Measurements from ENCODE around the gene SEC61G. TPM values are rescaled to one million over a fixed set of nuclear protein-coding genes. Genes with fewer than 3 reads are reported as not detected.

SEC61G gene
- total RNA-seq, 1 donor from 2014 or later: 194 TPM

DNA sequence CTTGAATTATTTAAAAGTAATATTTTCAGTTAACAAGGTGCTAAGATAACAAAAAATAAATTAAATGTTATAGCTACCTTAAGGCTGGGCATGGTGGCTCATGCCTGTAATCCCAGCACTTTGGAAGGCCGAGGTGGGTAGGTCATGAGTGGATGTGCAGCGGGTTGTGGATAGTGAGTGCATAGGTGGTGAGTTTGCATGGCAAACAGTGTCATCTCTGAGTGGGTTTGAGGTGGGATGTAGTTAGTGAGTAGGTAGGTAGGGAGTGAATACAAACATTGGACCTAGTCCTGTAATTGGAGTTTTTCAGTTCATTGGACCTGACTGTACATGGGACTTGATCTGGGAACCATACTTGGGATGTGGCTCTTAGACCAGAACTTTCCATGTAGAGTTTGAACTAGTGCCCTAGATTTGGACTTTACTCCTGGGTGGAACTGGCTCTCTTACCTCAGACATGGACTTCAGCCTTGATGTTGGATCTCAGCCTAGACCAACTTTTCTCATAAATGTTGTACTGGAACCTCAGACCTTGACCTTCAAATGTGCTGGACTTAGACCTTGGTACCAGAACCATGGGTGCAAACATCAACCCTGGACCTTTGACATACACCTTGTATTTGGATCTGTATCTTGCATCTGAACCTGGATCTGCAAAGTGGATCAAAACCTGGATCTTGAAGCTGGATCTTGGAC, 47.0 kb downstream of the SEC61G start:
- no peak overlapping the region for H3K4me3 Mint-ChIP-seq (ENCODE audit: unreplicated experiment)
- no peak overlapping the region for H3K27ac Mint-ChIP-seq (ENCODE audit: unreplicated experiment)
- no peak for DNase-seq (ENCODE audit: low spot score)
- H3K27me3 Mint-ChIP-seq (ENCODE audit: low read depth): peaks cover 9% of the 10 kb centered on the region
- TF ChIP-seq, protein P1, sequence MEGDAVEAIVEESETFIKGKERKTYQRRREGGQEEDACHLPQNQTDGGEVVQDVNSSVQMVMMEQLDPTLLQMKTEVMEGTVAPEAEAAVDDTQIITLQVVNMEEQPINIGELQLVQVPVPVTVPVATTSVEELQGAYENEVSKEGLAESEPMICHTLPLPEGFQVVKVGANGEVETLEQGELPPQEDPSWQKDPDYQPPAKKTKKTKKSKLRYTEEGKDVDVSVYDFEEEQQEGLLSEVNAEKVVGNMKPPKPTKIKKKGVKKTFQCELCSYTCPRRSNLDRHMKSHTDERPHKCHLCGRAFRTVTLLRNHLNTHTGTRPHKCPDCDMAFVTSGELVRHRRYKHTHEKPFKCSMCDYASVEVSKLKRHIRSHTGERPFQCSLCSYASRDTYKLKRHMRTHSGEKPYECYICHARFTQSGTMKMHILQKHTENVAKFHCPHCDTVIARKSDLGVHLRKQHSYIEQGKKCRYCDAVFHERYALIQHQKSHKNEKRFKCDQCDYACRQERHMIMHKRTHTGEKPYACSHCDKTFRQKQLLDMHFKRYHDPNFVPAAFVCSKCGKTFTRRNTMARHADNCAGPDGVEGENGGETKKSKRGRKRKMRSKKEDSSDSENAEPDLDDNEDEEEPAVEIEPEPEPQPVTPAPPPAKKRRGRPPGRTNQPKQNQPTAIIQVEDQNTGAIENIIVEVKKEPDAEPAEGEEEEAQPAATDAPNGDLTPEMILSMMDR (IDR thresholded peaks at IDR 0.05): no peak
- no peaks in the 10 kb centered on the region for H3K36me3 Mint-ChIP-seq (ENCODE audit: low read depth)
- H3K9me3 Mint-ChIP-seq (ENCODE audit: low read depth): peaks cover 20% of the 10 kb centered on the region
- no peaks in the 10 kb centered on the region for H3K4me1 Mint-ChIP-seq (ENCODE audit: low read depth)

DNA sequence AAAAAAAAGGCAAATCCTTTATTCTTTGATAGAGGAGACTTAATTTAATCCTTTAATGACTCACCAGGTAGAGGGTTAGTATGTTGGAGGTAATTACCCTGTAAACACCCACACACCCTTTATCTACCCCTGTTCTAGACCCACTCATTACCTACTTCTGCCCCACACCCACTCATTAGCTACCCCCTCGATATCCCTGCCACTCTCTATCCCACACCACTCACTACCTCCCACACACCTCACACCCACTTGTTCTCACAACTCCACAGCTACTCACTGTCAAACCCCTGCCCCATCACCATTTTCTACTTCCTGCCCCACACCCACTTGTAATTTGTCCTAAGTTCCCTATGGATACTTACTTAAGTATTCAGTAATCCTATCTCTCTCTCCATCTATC, 49.7 kb downstream of the SEC61G start:
- H3K27me3 Mint-ChIP-seq (ENCODE audit: low read depth): peaks cover 11% of the 10 kb centered on the region
- no peak for DNase-seq (ENCODE audit: low spot score)
- H3K4me1 Mint-ChIP-seq (ENCODE audit: low read depth): peaks cover 4% of the 10 kb centered on the region
- H3K9me3 Mint-ChIP-seq (ENCODE audit: low read depth): peaks cover 13% of the 10 kb centered on the region
- H3K27ac Mint-ChIP-seq (ENCODE audit: unreplicated experiment): no peak overlapping the region
- no peaks in the 10 kb centered on the region for H3K36me3 Mint-ChIP-seq (ENCODE audit: low read depth)
- no peak overlapping the region for H3K4me3 Mint-ChIP-seq (ENCODE audit: unreplicated experiment)
- TF ChIP-seq, protein P1 (IDR thresholded peaks at IDR 0.05): no peak

DNA sequence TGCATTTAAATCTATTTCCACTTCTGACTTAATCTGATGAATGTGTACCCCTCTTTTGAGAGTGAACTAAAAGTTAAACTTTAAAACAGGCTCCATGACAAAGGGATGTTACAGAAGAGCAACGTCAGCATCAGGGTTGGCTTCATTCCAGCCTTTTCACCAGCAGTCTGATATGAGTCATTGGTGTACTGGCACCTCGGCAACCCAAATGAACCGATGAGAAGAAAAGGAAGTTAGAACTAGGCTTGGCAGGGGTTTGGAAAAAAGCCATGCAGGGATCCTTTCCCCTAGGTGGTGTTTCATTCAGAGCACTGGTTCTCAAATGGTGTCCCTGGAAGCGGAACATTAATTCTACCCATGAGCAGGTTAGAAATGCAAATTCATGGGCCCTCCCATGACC, 53.6 kb downstream of the SEC61G start:
- Mint-ChIP-seq H3K27ac (ENCODE audit: unreplicated experiment) (no peak overlapping the region), H3K9me3 (ENCODE audit: low read depth) (peaks cover 5% of the 10 kb centered on the region), H3K4me3 (ENCODE audit: unreplicated experiment) (no peak overlapping the region), H3K27me3 (ENCODE audit: low read depth) (peaks cover 9% of the 10 kb centered on the region), H3K4me1 (ENCODE audit: low read depth) (peaks cover 4% of the 10 kb centered on the region), H3K36me3 (ENCODE audit: low read depth) (no peaks in the 10 kb centered on the region)
- no peak for DNase-seq (ENCODE audit: low spot score)
- TF ChIP-seq, protein P1 (IDR thresholded peaks at IDR 0.05): no peak

DNA sequence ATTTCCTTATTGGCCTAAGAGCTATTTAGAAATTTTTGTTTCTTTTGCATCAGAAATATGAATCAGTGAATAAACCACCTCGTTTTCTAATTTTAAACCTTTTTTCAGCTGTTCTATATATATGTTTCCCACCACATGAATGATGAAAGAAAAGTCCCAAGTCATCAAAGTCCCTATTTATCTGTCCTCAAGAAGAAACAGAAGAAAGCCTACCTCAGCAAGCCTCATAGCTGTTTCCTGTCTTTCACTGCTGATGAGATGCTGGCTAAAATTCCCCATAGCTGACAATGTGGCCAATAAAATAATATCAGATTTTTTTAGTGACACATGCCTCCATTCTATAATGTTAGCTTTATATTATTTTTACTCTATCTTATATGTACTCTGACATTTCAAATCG, 54.2 kb downstream of the SEC61G start:
- Mint-ChIP-seq H3K27me3 (ENCODE audit: low read depth) (peaks cover 9% of the 10 kb centered on the region), H3K36me3 (ENCODE audit: low read depth) (no peaks in the 10 kb centered on the region), H3K27ac (ENCODE audit: unreplicated experiment) (no peak overlapping the region), H3K4me3 (ENCODE audit: unreplicated experiment) (no peak overlapping the region), H3K9me3 (ENCODE audit: low read depth) (peaks cover 5% of the 10 kb centered on the region), H3K4me1 (ENCODE audit: low read depth) (peaks cover 4% of the 10 kb centered on the region)
- no peak for DNase-seq (ENCODE audit: low spot score)
- TF ChIP-seq, protein P1 (IDR thresholded peaks at IDR 0.05): no peak

Other genes starting within 250 kb of the SEC61G start
- gene VSTM2A, start 216.8 kb downstream of the SEC61G start, total RNA-seq: not detected in 3 replicates